Occipital lobe (tissue), 2 donors: ENCODE results near the gene PPP2R2C. TPM values are rescaled to one million over a fixed set of nuclear protein-coding genes. Genes with fewer than 3 reads are reported as not detected.

Experiments
- DNase-seq: peaks from one replicate; lab custom pipeline; 2025; lab: John Stamatoyannopoulos, UW
- total RNA-seq: library from RNA; depleted of rRNA; stranded (reverse); fragments of >200 nt; gene quantifications from one replicate; pipeline ENCODE4 v1.2.3, GENCODE V29; 2014

Gene PPP2R2C
- total RNA-seq, 1 donor from 2014 or later: 44.1 TPM

DNA sequence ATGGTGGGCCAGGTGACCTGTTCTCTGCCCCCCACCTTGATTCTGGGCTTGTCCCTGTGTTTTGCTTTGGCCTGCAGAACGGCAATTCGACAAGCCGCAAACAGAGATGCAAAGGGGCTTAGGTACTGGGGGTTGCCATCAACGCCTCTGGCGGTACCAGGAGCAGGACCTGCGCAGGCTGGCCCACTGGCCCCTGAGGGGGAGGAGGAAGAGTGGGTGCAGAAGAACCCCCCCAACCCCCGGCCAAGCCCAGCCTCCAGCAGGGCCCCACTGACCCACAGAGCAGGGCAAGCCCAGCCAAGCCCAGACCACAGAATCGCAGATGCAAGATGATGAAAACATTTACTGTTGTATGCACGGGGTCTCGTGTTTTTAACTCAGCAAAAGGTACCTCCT is 89.4 kb downstream of the PPP2R2C start:
- no peak for DNase-seq

DNA sequence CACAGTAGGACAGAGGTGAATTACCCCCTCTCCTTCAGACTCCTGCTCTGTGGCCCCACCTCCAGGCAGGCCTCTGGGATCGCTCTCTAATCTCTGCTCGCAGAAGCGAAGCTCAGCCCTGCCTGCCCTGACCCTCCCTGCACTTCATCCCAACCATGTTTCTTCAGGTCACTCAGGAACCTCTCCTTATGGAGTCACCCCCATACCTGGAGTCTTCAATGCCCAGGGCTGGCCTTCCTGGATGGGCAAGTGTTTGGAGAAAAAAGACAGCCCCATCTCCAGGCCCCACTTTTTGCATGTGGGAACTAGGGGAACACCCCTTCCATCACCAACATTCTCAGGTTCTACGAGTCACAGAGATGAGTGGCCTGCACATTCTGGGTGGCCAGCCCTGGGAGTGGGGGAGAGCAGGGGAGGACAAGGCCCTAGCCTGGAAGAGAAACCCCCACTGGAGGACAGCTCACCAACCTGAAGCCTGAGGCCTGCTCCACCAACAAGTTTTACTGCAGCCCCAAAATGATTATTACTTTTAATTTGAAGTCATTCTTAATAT is 90.8 kb downstream of the PPP2R2C start:
- DNase-seq: no peak

DNA sequence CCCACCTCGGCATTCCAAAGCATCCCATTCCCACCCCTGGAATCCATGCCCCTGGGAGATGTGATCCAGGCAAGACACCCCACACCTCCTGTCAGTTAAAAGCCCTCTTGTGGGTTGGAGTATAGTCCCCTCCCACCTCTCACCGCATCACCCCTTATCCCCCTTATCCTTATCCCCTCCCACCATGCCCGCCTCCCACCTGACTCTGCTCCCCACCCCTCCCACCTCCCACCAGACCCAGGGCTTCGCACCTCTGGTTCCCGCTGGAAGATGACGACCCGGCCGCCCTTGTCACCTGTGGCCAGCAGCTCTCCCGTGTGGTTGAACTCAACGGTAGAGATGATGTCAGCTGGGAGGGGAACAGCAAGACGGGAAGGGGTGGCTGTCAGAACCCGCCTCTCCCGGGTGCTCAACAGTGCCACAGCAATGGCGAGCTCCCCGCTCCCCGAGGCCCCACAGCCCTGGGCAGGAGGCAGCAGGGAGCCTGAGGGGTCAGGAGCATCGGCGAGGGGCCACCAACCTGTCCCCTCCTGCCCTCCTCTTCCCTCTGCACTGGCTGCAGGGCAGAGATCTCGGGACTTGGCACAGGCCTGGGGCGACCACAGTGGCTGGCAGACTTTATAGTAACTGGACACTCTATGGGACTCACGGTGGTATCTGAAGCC is 91.5 kb downstream of the PPP2R2C start:
- no peak for DNase-seq

DNA sequence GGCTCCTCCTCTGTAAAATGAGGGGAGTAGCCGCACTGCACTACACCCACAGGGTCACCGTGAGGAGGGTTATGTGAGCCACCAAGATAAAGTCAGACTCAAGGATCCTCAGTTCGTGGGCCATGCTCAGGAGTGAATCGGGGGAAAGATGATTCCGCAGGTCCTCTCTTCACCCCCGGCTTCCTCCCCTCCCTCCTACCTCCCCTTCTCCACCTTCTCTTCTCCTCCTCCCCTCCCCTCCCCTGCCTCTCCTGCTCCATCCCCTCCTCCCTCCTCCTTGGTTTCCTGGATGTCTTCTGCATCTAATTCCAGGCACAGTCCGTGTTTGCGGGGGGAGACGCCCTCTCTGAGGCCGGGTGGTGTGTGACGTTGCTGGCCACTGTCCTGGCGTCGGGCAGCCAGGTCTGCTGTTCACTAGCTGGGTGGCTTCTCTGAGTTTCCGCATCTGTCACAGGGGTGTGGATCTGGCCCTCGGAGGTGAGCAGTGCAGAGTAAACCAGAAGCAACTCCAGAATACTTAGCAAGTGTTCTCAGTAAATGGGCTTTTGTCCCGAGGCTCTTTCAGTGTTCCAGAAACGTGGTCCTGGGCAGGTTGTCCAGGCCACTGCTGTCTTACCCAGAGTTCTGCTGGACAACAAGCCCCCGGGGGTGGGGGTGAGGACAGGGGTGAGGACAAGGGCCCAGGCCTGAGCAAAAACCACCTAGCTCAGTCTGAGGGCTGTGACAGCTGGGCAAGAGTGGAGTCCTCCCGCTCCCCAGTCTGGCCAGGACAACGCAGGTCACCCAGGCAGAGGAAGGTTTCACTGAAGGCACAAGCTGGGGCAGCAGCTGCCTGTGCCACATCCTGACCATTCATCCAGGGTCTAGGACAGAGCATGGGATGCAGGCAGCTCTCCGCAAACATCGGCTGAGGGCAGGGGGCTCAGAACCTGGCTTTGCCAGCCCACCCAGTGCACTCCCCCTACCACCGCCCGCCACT is 92.4 kb downstream of the PPP2R2C start:
- no peak for DNase-seq

DNA sequence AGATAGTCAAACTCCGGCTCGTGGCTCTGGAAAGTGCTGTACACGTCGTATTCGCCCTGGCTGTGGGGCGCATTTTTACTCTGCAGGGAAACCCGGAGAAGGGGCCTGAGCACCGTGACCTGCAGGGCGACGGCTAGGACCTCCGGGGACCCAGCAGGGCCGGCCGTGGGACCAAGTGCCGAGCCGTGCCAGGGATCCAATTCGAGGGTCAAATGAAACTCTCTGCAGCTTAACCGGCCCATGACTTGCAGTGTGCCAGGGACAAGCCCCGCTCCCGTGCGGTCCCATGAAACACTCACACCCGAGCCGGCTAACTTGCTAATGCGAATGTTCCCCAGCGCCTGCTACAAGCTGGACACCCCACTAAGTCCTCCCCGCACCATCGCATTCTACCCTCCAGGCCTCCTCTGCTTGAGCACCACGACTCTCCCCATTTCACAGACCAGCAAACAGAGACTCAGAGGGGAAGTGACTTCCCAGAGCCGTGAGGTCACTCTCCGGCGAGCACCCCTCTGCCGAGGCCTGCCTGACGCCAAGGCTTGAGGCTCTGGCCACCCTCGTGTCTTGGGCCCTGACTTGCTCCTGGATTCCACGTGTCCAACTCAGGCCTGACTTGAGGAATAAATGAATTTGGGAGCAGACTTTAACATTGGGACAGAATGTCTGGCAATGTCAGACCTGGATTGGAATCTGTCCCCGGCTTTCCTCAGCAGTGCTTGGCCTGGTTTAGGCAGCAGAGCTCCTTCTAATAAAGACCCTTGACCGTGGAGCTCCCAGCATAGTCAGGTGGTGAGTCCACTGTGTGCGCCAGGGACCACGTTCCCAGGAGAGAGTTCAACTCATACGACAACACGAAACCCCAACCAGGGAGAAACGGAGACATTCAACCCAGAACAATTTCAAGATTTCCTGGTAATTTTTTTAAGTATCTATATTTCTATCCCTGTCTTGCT is 93.6 kb downstream of the PPP2R2C start:
- DNase-seq: no peak

DNA sequence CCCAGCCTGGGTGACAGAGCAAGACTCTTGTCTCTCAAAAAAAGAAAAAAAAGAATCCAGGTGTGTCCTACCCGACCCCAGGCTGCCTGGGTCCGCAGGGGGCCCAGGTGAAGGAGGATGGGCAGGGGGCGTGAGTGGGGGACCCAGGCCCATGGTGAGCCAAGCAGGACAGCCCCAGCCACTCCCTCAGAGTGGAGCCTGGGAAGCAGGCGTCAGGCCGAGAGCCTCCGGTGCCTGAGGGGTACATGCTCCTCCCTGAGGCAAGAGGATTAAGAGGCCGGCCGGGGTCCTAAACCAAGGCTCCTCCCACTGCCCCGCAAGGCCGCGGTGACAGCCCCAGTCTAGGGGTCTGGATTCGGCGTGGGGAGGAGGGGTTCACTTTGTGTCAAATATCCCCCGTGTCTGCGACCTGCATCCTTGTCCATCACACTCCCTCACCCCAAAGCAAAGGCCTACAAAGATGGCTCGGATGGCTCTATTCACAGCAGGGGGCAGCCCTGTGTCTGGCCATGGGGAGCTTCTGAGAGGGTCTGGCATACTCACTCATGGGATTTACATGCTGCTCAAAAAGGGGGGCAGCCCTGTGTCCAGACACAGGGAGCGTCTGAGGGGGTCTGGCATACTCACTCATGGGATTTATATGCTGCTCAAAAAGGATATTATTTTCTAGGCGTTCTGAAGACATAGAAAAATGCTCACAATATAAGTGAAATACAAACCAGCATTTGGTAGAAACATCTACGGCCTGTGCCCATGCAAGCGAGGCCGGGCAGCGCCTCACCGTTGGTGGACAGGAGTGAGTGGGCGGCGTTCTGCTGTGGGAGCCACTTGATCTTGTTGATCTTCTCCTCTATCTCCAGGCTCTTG is 94.6 kb downstream of the PPP2R2C start:
- no peak for DNase-seq

DNA sequence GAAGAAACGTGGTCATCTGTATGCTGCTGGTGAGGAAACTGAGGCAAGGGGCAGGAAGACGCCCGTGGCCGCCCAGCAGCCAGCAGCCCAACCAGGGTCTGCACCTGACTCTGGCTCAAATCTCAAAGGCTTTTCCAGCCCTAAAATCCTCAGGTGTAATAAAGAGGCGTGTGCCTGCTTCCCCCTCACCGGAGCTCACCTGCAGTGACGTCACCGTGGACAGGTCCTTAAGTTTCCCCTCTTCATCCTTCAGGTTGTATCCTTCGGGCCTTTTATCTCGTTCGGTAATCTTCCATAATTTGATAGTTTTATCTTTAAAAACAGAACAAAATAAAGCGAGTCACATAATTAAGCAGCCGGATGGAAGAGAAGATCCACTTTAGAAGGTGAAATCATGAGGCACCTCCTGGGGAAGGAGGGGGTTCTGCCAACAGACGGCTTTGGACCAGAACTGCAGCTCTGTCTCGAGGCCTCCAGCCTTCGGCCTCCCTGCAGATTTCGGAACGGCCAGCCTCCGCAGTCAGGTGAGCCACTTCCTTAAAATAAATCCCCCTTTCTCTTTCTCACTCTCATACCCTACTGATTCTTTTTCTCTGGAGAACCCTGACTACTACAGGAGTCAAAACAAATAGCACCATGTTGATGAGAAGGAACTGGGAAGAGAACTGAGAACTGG is 96.7 kb downstream of the PPP2R2C start:
- no peak for DNase-seq

DNA sequence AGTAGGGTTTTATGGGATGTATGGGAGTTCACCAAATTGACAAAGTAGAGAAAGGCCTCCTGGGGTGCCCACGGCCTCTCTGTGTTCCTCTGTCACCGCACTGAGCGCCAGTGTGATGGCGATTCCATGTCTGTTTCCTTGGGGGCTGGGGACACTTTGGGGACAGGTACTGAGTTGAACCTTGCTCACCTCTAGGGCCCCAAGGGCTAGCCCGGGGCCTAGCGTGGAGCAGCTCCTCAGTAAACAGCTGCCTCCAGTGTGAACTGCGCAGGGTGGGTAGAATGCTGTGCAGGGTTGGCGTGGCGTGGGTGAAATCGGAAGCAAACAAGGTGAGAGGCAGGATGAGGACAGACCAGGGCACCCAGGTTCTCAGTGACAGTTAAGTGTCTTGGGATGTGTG is 97.8 kb downstream of the PPP2R2C start:
- DNase-seq: no peak

DNA sequence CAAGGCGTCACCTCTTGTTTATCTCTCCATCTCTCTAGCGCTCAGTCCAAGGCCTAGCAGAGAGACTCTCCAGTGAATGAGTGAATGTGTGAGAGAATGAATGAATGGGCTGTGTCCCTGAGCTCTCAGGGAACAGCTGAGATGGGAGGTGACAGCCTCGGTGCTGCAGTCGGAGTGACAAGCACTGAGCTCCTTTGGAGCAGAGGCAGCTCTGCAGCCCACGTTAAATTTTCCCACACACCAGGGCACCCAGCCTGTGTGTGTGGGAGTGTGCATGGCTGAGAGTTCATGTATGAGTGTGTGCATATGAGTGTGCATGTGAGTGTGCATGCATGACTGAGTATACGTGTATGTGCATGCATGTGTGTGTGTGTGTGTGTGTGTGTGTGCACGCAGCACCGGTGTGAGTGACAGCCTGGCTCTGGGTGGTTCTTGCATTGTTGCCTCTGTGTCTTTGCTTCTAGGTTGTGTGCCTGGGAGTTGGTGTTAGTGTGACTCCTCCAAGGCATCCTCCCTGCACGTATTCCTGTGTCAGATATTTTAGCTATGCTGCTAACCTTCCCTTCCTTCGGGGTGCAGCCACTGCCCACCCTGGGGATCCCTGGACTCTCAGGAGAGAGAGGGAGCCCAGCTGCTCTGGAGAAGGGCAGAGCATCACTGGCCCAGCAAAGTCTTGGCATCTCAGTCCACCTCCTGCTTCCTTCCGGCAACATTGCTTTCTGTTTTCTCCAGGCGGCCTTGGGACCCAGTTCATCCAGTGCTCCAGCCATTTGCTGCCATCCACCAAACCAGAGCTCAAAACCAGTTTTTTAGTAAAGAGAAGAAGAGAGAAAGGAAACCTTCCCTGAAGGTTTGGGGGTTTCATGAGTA is 98.6 kb downstream of the PPP2R2C start:
- no peak for DNase-seq

DNA sequence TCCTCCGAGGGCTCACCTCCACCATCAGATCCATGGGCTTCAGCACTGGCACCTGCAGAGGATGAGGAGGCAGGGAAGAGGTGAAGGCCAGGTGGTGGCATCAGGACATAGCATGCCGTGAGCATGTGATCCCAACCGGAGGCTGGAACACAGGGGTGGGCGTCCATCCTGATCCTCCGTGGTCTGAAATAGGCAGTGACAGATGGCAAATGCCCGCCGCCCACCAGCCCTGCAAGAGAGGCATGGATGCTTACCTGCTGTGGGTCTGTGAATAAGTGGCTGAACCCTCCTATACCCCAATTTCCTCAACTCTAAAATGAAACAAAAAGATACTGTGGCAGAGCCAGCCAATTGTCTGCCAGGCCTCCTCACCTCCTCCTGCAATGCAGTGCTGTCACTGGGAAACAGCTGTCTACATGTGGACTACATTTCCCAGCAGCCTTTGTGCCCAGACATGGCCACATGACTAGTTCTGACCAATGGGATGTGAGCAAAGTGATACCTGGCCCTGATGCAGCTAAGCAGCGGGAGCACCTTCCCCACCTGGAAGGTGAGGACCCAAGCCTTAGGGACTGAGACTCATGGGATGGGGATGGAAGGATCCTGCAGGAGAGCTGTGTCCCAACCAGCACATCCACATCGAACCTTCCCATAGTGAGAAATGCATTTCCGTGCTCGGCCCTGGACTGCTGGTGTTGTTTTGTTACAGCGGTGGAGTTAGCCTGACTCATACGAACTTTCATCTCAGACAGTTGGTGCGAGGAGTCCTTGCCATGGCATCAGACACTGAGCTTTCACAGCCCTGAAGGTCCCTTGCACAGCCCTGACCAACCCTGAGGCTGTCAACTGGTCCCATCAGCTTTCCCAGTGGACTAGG is 99.5 kb downstream of the PPP2R2C start:
- DNase-seq: peak; percentile 42

DNA sequence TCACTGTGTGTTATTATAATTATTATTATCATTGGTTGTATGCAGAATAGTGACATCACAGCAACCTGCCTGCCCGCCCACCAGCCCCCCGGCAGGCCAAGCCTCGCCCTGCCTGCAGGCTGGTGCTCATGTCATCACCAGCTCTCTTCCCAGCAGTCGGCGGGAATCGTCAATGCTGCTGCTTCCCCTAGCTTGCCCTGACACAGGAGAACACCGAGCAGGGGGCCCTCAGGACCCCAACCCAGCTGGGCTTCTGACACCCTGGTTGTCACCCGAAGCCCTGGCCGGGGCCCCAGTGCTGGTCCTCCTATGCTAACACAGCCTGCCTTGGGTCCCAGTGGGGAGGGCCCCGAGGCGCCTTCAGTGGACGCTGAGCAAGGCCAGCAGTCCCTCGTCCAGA is 100.6 kb downstream of the PPP2R2C start:
- DNase-seq: no peak

DNA sequence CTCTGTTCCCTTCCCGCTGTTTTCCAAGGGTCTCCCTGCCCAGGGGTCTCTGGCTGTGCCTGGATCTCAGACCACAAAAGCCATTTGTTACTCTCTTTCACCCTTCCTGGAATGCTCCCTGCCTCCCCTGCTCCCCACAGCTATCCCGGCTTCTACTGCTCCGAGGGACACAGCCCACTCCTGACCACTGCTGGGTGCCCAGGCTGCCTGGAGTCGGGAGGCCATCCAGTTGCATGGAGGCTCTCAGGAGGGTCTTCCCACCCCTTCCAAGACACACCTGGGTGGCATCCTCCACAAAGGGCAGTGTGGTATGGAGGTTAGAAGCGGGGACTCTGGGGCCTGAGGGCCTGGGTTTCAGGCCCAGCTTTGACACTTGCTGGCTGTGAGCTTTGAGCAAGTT is 101.1 kb downstream of the PPP2R2C start:
- DNase-seq: no peak

DNA sequence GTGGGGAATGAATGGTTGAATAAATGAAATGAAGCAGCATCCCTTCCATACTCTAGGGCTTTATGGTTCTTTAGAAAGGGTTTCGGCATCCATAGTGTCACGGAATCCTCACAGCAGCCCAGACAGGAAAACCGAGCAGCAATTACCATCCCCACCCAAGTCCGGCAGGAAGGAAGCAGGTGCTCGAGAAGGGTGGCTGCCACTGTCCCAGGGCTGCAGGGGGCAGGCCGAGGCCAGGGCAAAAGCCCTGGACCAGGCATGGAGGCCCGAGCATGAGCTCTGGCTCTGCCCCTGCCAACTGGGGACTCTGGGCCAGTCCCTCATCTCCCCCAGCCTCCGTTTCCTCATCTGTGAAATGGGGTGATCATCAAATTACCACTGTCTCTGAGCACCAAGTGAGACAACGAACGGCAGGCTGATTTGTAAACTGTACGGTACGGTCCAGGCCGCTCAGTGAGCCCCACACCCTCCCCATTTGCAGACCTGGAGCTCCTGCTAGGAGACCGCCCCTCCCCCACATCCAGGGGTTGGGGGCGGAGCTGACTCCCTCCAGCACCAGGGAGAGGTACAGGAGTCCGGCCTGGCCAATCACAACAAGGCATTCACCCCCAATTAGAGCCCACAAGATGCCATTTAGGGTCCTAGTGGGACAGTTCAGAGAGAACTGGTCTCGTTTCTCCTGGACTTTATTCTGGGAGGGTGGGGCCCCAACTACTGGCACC is 102.3 kb downstream of the PPP2R2C start:
- no peak for DNase-seq

DNA sequence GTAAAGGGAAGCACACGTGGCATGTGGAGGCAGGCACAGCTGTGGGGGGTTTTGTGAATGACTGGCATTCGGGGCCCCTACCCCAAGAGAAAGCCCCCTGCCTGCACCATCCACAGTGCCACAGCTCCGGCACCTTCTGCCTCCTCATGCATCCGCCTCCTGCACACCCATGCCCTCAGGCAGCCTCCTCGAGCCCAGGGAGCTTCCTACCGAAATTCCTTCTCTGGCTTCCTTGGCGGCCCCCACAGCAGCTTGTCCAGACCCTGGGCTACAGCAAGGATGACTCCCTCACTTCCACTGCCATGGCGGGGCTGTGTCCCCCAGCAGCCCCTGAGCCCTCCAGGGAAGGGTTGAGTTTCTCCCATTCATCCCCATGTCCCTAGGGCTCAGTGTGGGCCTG is 102.9 kb downstream of the PPP2R2C start:
- no peak for DNase-seq

DNA sequence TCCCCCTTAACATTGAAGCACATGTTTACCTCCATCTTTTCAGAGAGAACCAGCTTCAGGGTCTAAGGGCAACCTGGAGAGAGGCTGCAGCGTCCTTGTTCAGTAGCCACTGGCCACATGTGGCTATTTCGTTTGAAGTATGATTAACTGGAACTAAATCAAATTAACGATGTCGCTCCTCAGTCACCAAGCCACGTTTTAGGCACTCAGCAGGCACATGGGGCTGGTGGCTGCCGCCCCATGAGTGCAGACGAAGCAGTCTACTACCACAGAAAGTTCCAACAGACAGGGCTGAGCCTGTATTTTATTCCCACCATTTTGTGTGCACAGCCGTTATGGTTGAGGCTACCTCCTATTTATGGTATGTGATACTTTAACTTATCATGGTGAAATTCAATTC is 103.4 kb downstream of the PPP2R2C start:
- DNase-seq: no peak

DNA sequence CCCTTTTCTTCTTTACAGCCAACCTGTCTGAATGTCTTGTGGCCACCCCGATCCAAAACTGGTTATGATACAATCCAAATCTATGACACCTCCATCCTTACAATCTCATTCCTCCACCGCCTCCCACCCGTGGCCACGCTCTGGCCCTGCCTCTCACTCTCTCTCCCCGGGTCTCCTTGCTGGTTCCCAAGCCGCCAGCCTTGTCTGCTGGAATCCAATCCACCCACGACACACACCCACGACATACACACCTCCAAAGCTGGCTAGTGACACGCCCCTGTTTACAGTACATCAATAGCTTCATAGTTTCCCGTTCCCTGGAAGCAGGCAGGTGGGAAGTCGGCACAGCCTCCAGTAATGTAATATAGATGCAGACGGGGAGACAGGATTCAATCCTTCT is 103.8 kb downstream of the PPP2R2C start:
- DNase-seq: no peak

DNA sequence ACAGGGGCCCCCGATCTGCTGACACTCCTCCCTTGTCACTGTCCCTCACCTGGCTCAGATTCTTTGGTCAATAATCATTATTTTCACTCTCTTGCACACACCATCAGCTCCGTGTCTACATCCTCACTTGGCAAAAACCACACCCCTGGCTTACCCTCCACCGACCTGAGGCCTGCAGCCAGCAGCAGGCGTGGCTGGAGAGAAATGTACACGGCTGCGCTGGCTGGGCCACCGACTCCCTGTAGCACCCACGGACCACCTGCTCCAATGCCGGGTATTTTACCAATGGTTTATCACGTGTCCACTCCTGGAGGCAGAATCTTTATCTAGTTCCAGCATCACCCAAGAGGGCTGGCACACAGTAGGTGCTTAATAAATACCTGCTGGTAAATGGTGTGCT is 104.3 kb downstream of the PPP2R2C start:
- DNase-seq: no peak
